GM12878 (cell line): ENCODE measurements around the gene PLXND1.

Source experiments
- FOS ChIP-seq: IDR thresholded peaks from 3 replicates; pipeline ENCODE4 v1.6.1; 2011; ENCODE audit warnings: borderline replicate concordance; ENCODE audit not compliant: insufficient read length; ENCODE audit errors: extremely low read depth
- POLR2A ChIP-seq: IDR thresholded peaks from 2 replicates; pipeline ENCODE4 v1.6.1; 2011; ENCODE audit warnings: low read depth, mild to moderate bottlenecking, low read length
- RB1 ChIP-seq: fragments of 450-650 bp; formaldehyde crosslinking; IDR thresholded peaks from 2 replicates; pipeline ENCODE4 v1.6.1; 2017; ENCODE audit warnings: mild to moderate bottlenecking, borderline replicate concordance
- SREBF2 ChIP-seq: IDR thresholded peaks from 2 replicates; pipeline ENCODE4 v1.6.1; 2012; ENCODE audit warnings: mild to moderate bottlenecking, low read length
- ZNF274 ChIP-seq: IDR thresholded peaks from one replicate; pipeline ENCODE4 v1.8.0; 2011; ENCODE audit not compliant: insufficient read length, insufficient read depth
- TF ChIP-seq, protein P1 (sequence below): IDR thresholded peaks from 2 replicates; pipeline ENCODE4 v1.6.1; 2012; ENCODE audit warnings: low read length, inconsistent platforms

DNA sequence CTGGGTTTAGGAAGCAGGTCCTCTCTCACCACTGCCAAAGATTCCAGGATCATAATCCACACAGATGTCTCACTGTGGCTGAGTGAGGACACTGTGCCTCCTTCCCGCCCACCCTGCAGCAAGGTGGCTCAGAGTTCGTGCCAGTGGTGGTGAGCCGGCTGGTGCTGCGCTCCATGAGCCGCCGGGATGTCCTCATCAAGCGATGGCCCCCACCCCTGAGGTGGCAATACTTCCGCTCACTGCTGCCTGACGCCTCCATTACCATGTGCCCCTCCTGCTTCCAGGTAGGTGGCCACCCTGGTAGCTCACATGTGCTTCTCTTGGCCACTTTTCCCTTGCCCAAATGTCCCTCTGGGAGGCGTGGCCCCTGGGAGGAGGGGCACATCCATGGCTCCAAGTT lies 87.0 kb downstream of the PLXND1 start:
- TF ChIP-seq SREBF2, result no peak
- no peak for TF ChIP-seq FOS
- TF ChIP-seq ZNF274, result no peak
- TF ChIP-seq POLR2A, result no peak
- no peak for TF ChIP-seq RB1
- TF ChIP-seq, protein P1, sequence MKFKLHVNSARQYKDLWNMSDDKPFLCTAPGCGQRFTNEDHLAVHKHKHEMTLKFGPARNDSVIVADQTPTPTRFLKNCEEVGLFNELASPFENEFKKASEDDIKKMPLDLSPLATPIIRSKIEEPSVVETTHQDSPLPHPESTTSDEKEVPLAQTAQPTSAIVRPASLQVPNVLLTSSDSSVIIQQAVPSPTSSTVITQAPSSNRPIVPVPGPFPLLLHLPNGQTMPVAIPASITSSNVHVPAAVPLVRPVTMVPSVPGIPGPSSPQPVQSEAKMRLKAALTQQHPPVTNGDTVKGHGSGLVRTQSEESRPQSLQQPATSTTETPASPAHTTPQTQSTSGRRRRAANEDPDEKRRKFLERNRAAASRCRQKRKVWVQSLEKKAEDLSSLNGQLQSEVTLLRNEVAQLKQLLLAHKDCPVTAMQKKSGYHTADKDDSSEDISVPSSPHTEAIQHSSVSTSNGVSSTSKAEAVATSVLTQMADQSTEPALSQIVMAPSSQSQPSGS, result no peak
